Thoracic aorta (tissue), 2 donors: ENCODE results near the gene DZIP1. TPM values are rescaled to one million over a fixed set of nuclear protein-coding genes. Genes with fewer than 3 reads are reported as not detected.

Experiments used
- ATAC-seq: fragments of 150-250 bp; one replicate; pipeline ENCODE4 v1.8.0; 2017; ENCODE audit warnings: low read depth; ENCODE audit not compliant: insufficient number of reproducible peaks, low FRiP score
- DNase-seq: peaks from one replicate; pipeline ENCODE4 v3.0.0-alpha.2; 2020; ENCODE audit warnings: low spot score
- H3K27ac ChIP-seq, 2 donors: fragments of 200-600 bp; sonication (generic); 1 replicate in 1 of 2; 2 replicates in 1 of 2; pipeline ENCODE4 v1.5.1; 2016; ENCODE audit warnings: mild to moderate bottlenecking in 2 of 2, moderate library complexity in 2 of 2
- H3K27me3 ChIP-seq: fragments of 200-600 bp; sonication (generic); replicated peaks from 2 replicates; pipeline ENCODE4 v1.6.0; 2016; ENCODE audit warnings: mild to moderate bottlenecking; ENCODE audit not compliant: insufficient read depth
- H3K36me3 ChIP-seq: fragments of 200-600 bp; sonication (generic); one replicate; pipeline ENCODE4 v1.5.1; 2016
- H3K4me1 ChIP-seq, 2 donors: fragments of 200-600 bp; sonication (generic); 1 replicate in 1 of 2; 2 replicates in 1 of 2; pipeline versions ENCODE4 v1.5.1 to v1.6.0; 2016; ENCODE audit warnings: low read depth in 2 of 2, mild to moderate bottlenecking in 1 of 2; ENCODE audit not compliant: control insufficient read depth in 1 of 2
- H3K4me3 ChIP-seq: fragments of 200-600 bp; sonication (generic); 2 replicates; pipeline ENCODE4 v1.5.1; 2016; ENCODE audit warnings: mild to moderate bottlenecking
- H3K9me3 ChIP-seq: fragments of 200-600 bp; sonication (generic); 2 replicates; pipeline ENCODE4 v1.5.1; 2016
- CTCF ChIP-seq: fragments of 200-600 bp; sonication (generic); IDR thresholded peaks from one replicate; pipeline ENCODE4 v1.5.1; 2019; ENCODE audit warnings: antibody characterized with exemption
- total RNA-seq, 2 donors: library from RNA; depleted of rRNA; stranded (reverse); fragments of >200 nt; gene quantifications; one replicate each; pipeline versions ENCODE4 v1.1.0 to v1.2.3, GENCODE V29; 2016

DZIP1 gene
- total RNA-seq, 2 donors from 2014 or later, result 24.5 to 26.0 TPM

GRCh38 chr13:95530178-95530577 lies 114.3 kb downstream of the DZIP1 start:
- Histone ChIP-seq H3K4me3 (no peak overlapping the region), H3K9me3 (no peaks in the 10 kb centered on the region), H3K4me1 (peaks cover 0 to 14% of the 10 kb centered on the region in 2 donors), H3K36me3 (no peaks in the 10 kb centered on the region), H3K27ac (no peak overlapping the region), H3K27me3 (no peaks in the 10 kb centered on the region)
- no peak for TF ChIP-seq CTCF
- no peak for ATAC-seq
- no peak for DNase-seq

Other genes starting within 250 kb of the DZIP1 start
- not detected for gene CLDN10, start 92.0 kb downstream of the DZIP1 start, total RNA-seq
- gene DNAJC3, start 32.4 kb upstream of the DZIP1 start, total RNA-seq, result 10 to 100 TPM; 63.4 to 90.1 TPM